ENCODE data around the gene AMOT.
A peak's percentile ranks its signal among the peaks of the same experiment; 100 is the strongest.

AMOT gene

DNA sequence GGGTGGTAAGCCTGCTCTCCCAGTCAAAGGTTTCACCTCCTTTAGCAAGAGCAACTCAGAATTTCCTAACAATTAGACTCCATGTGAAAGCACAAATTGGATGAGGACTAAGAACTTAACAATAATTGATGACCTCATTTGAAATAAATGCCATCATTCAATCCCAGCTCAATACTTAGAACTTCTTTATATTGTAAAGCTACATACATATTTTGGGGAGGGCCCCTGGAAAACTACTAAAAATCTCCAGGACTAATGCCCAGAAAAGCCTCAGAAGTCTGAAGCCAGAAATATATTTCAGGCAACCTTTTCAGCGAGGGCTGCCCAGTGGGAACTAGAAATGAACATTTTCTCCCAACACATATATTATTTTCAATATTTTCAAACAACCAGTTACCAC lies 38.1 kb downstream of the AMOT start:
- no peak overlapping the region for H3K4me3 ChIP-seq
- in situ Hi-C loops (cut with MboI; ENCODE audit: low sequenced_read_pairs): no loop called here
- DNase-seq (ENCODE audit: low spot score in 2 of 2): no peak
- H3K9me3 ChIP-seq: no peaks in the 10 kb centered on the region
- peaks cover 14% of the 10 kb centered on the region for H3K4me1 ChIP-seq
- no peaks in the 10 kb centered on the region for H3K27me3 ChIP-seq (ENCODE audit: low read depth)
- H3K36me3 ChIP-seq (replicated peaks): peaks cover 52% of the 10 kb centered on the region

DNA sequence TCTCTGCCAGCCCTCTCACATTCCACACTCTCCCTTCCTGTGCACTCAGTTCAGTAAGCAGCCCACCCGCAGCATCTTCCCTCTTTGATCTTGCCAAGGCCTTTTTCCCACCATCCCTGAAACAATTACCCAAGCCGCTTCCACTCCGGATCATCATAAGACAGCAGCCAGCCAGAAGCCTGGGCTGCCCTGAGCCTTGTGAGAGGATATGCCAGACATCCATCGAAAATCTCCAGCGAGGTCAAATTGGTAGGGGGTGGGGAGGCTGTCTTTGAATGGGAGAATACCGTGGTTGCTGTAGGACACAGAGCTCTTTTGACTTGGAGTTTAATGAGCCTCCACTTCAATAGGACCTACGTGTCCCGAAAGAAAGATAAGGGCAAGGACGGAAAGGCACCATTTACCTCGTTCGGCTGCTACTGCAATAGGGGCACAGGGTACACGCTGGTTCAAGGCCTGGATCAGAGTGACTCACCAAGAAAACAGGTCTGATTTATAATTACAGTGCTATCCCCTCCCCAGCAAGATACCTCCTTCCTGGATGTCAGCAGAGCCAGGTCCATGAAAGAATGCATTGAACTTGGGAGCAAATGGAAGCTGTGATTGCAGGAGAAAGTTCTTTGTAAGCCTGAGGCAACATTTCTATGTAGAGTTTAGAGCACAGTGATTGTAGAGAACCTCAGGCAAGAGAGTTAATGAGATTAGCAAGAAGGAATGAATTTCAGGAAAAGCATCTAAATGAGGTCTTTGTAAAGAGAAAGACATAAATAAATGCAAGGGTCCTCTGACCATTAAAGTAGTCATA lies 39.5 kb downstream of the AMOT start:
- no peak for DNase-seq (ENCODE audit: low spot score in 2 of 2)
- H3K4me3 ChIP-seq: no peak overlapping the region
- H3K4me1 ChIP-seq: peaks cover 8% of the 10 kb centered on the region; the same call in 1 of the 2 replicates
- H3K36me3 ChIP-seq (replicated peaks): peaks cover 48% of the 10 kb centered on the region
- in situ Hi-C loops (cut with MboI; ENCODE audit: low sequenced_read_pairs): no loop called here
- no peaks in the 10 kb centered on the region for H3K27me3 ChIP-seq (ENCODE audit: low read depth)
- H3K9me3 ChIP-seq: no peaks in the 10 kb centered on the region

DNA sequence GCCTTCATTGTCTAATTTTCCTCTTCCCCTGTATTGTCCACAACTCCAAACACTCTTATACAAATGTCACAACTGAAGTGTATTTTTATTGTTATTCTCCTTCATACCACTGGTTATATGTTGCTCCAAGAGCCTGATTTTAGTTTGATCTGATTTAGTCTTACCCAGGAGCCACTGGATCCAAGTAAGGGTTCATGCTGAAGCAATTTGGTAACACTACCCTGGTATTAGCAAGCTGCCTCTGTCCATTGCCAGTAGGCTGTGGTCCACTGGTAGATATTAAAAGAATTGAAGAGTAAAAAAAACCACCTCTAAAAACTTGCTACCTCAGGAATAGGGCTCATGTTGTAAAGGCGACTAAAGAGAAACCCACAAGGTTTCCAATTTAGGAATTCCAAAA lies 41.2 kb downstream of the AMOT start:
- Histone ChIP-seq H3K4me3 (no peak overlapping the region), H3K36me3 (replicated peaks) (peaks cover 48% of the 10 kb centered on the region), H3K27me3 (ENCODE audit: low read depth) (no peaks in the 10 kb centered on the region), H3K9me3 (no peaks in the 10 kb centered on the region), H3K4me1 (peaks cover 8% of the 10 kb centered on the region; the same call in 1 of the 2 replicates)
- DNase-seq (ENCODE audit: low spot score in 2 of 2): no peak
- in situ Hi-C loops (cut with MboI; ENCODE audit: low sequenced_read_pairs): no loop called here

DNA sequence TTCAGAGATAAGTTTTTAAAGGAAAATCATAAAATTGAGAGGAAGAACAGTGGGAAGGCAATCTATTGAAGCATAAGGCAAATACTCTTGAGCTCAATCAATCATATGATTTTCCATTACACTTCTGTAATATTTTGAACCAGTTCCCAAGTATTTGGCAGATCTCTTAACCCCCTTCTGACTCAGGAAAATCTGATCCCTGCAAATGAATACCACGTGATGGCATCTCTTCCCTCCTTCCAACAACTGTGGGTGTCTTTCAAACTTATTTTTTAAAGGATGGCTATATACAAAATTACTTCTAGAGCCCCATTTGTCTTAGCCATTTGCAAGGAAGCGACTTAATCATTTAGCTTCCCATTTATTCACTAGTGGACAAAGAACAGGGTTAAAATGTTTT lies 41.9 kb downstream of the AMOT start:
- peaks cover 8% of the 10 kb centered on the region; the same call in 1 of the 2 replicates for H3K4me1 ChIP-seq
- DNase-seq (ENCODE audit: low spot score in 2 of 2): no peak
- no peak overlapping the region for H3K4me3 ChIP-seq
- peaks cover 47% of the 10 kb centered on the region for H3K36me3 ChIP-seq (replicated peaks)
- no peaks in the 10 kb centered on the region for H3K27me3 ChIP-seq (ENCODE audit: low read depth)
- H3K9me3 ChIP-seq: no peaks in the 10 kb centered on the region
- in situ Hi-C loops (cut with MboI; ENCODE audit: low sequenced_read_pairs): no loop called here

DNA sequence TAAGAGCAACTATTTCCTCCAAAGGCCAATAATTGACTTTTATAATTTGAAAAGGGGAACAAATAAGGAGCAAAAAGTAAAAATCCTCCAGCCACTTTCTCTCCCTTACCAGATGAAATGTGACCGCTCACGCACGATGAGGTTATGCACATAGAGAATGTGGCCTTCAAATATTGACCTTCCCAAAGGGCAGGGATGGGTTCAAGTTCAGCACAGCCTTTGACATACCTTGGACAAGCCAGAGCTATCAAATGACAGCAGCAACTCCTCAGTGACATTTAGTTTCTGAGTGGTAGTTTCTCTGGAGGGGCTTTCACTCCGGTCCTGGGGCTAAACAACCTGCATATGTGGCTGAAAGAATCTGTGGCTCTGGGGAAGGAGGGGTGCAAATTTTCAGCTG lies 50.7 kb downstream of the AMOT start:
- DNase-seq (ENCODE audit: low spot score in 2 of 2): no peak
- H3K4me3 ChIP-seq: no peak overlapping the region
- H3K27me3 ChIP-seq (ENCODE audit: low read depth): no peaks in the 10 kb centered on the region
- H3K36me3 ChIP-seq (replicated peaks): peaks cover 55% of the 10 kb centered on the region
- in situ Hi-C loops (cut with MboI; ENCODE audit: low sequenced_read_pairs): no loop called here
- H3K4me1 ChIP-seq: no peaks in the 10 kb centered on the region
- no peaks in the 10 kb centered on the region for H3K9me3 ChIP-seq

DNA sequence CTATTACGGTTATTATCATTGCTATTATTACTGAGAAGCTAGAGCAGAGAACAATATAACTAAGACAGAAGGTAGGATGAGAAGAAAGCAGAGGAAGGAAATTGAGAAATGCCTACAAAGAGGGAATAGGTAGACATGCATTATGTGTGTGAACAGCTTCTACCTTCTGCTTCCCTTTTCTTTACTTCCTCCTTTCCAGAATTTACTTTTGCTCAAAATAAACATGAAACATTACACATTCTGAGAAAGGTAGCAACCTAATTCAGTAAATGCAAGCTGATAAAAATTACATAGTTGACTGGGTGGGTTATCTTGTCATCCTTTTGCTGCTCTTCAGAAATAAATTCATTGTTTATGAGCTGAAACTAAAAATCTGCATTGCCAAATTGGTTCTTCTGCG lies 54.6 kb downstream of the AMOT start:
- Histone ChIP-seq H3K27me3 (ENCODE audit: low read depth) (no peaks in the 10 kb centered on the region), H3K4me1 (no peaks in the 10 kb centered on the region), H3K36me3 (replicated peaks) (peaks cover 48% of the 10 kb centered on the region), H3K9me3 (no peaks in the 10 kb centered on the region), H3K4me3 (no peak overlapping the region)
- in situ Hi-C loops (cut with MboI; ENCODE audit: low sequenced_read_pairs): no loop called here
- DNase-seq (ENCODE audit: low spot score in 2 of 2): no peak

DNA sequence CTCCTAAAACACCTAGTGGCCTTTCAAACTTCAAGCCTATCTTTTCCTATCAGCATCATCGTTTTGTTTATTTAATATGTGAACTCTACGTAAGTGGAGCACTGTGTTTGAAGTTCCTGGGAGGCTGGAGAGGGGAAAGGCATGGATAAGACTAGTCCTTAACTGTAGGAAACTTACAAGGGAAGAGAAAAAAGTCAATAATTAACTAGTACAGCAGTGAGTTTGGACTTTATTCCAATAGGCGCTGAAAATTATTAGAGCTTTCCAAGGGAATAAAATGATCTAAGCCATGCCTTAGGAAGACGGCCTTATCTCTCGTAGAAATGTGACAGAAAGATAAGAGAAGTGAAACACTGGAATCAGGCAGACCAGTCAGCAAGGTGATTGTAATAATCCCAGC lies 55.3 kb downstream of the AMOT start:
- Histone ChIP-seq H3K4me3 (no peak overlapping the region), H3K9me3 (no peaks in the 10 kb centered on the region), H3K36me3 (replicated peaks) (peaks cover 50% of the 10 kb centered on the region), H3K4me1 (no peaks in the 10 kb centered on the region), H3K27me3 (ENCODE audit: low read depth) (no peaks in the 10 kb centered on the region)
- DNase-seq (ENCODE audit: low spot score in 2 of 2): no peak
- in situ Hi-C loops (cut with MboI; ENCODE audit: low sequenced_read_pairs): no loop called here

DNA sequence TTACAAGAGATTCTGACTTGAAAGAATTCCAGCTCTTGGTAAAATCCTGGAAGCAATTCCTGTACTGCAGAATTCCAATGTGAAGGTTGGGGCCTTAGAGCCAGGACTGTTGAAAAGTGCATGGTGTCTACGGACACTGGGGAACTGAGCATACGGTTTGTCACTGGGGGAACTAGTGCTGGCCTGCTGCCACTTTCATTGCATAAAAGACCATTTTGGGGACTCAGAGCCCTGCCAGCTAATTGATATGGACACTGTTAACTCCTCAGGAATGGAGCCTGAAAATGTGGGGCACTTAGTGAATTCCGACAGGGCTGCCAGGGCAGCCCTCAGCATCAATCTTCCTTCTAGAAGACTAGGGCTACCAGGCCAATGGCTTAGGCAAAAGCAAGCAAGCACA lies 55.9 kb downstream of the AMOT start:
- peaks cover 55% of the 10 kb centered on the region for H3K36me3 ChIP-seq (replicated peaks)
- H3K9me3 ChIP-seq: no peaks in the 10 kb centered on the region
- H3K4me3 ChIP-seq: no peak overlapping the region
- in situ Hi-C loops (cut with MboI; ENCODE audit: low sequenced_read_pairs): no loop called here
- H3K27me3 ChIP-seq (ENCODE audit: low read depth): no peaks in the 10 kb centered on the region
- no peak for DNase-seq (ENCODE audit: low spot score in 2 of 2)
- no peaks in the 10 kb centered on the region for H3K4me1 ChIP-seq

DNA sequence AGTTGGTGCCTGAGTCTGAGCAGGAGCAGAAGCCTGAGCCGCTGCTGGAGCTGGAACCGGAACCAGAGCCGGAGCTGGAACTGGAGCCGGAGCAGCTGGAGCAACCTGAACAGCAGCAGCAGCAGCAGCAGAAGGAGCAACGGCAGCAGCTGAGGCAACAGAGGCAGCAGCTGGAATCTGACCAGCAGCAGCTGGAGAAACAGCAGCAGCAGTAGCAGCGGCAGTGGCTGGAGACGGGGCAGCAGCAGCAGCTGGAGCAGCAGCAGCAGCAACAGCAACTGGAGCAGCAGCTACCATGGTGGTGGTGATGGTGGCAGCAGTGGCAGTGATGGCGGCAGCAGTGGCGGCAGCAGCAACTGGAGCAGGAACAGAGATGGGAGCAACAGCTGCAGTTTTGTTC lies 61.5 kb downstream of the AMOT start:
- no peak for DNase-seq (ENCODE audit: low spot score in 2 of 2)
- Histone ChIP-seq H3K4me3 (no peak overlapping the region), H3K36me3 (replicated peaks) (peaks cover 56% of the 10 kb centered on the region), H3K4me1 (peaks cover 11% of the 10 kb centered on the region), H3K9me3 (no peaks in the 10 kb centered on the region), H3K27me3 (ENCODE audit: low read depth) (no peaks in the 10 kb centered on the region)
- in situ Hi-C loops (cut with MboI; ENCODE audit: low sequenced_read_pairs): no loop called here

DNA sequence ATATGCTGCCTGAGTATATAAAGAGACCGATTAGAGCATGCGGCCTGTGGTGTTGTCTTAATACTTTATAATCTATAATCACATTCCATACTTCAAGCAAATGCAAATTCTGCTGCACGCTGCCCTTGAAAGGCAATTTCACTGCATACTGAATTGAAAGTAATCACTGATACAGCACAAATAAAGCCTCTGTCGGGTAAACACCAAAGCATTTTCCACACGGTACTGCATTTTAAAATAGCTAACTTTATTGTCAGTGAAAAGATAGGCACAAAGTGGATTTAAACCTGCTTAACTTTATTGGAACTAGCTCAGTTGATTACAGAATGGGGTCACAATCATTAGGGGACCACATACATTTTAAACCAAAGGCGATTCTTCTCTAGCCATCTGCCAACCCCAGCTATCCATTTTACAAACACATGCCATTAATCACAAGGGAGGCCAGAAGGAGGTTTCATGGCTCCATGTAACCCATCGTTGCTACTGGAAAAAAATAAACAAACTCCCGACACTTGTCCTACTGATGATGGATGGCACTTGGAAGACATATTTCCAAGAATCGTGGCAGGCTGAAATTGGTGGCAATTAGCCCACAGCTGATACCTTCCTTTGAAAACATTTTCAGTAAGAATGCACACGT lies 65.9 kb downstream of the AMOT start:
- no peaks in the 10 kb centered on the region for H3K9me3 ChIP-seq
- in situ Hi-C loops (cut with MboI; ENCODE audit: low sequenced_read_pairs): no loop called here
- peaks cover 13% of the 10 kb centered on the region for H3K4me1 ChIP-seq
- H3K4me3 ChIP-seq: no peak overlapping the region
- DNase-seq (ENCODE audit: low spot score in 2 of 2): peak; percentile 17 to 29
- peaks cover 24% of the 10 kb centered on the region for H3K36me3 ChIP-seq (replicated peaks)
- H3K27me3 ChIP-seq (ENCODE audit: low read depth): no peaks in the 10 kb centered on the region

DNA sequence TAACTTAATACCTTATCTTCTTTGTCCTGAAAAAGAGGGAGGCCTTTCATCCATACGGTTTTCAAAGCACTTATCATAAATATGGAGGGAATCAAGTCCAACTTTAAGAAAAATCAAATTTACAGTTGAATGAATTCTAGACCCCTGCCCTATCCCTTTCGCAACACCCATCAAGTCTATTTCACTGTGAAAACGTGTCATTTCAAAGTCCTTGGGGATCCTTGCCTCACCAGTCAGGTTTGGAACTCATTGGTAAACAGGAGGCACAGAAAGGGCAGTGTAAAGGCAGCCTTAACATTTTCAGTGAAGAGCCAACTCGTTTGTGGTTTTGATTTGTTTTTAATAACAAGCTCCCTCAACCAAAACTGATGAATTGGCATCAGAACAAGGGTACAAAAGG lies 66.5 kb downstream of the AMOT start:
- H3K9me3 ChIP-seq: no peaks in the 10 kb centered on the region
- no peak overlapping the region for H3K4me3 ChIP-seq
- in situ Hi-C loops (cut with MboI; ENCODE audit: low sequenced_read_pairs): no loop called here
- H3K27me3 ChIP-seq (ENCODE audit: low read depth): no peaks in the 10 kb centered on the region
- H3K36me3 ChIP-seq (replicated peaks): peaks cover 21% of the 10 kb centered on the region
- no peak for DNase-seq (ENCODE audit: low spot score in 2 of 2)
- H3K4me1 ChIP-seq: peaks cover 13% of the 10 kb centered on the region

DNA sequence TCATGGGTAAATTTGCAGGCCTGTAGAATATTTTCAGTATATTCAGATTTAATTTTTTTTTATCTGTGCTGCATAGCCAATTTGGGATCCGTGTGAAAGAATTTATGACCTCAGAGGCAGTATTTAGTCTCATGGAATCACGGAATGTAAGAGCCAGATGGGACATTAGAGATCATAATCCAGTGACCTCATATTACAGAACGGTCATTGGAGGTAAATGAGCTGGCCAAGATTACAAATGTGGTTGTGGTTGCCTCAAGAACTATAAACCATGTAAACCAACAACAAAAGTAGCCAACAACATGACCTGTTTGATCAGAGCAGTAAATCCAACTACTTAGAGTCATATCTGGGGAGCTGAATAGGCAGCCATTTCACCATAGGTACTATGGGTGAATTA lies 71.6 kb downstream of the AMOT start:
- in situ Hi-C loops (cut with MboI; ENCODE audit: low sequenced_read_pairs): no loop called here
- no peak for DNase-seq (ENCODE audit: low spot score in 2 of 2)

DNA sequence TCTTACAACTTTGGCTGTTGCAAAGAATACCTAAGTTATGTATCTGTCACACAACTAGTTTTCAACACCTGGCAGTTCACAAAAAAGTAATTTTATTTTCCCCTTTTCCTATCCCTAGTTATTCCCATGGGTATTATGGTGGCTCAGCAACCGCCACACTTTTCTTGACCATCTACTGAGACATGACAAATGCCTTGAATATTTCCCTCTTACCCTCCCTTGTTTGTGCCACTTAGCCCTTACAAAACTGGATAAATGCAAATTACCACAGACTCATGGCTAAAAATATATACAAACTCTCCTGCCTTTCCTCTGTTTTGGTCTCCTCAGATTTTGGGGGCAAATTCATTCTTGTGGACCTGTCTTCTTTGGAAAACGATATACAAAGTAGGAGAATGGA lies 72.1 kb downstream of the AMOT start:
- H3K9me3 ChIP-seq: no peaks in the 10 kb centered on the region
- no peaks in the 10 kb centered on the region for H3K36me3 ChIP-seq (replicated peaks)
- H3K27me3 ChIP-seq (ENCODE audit: low read depth): no peaks in the 10 kb centered on the region
- no peaks in the 10 kb centered on the region for H3K4me1 ChIP-seq
- in situ Hi-C loops (cut with MboI; ENCODE audit: low sequenced_read_pairs): no loop called here
- no peak for DNase-seq (ENCODE audit: low spot score in 2 of 2)
- H3K4me3 ChIP-seq: no peak overlapping the region

More for the DNA sequence above, 71.6 kb downstream of the AMOT start:
- no peaks in the 10 kb centered on the region for H3K27me3 ChIP-seq (ENCODE audit: low read depth)
- H3K9me3 ChIP-seq: no peaks in the 10 kb centered on the region
- no peak overlapping the region for H3K4me3 ChIP-seq
- no peaks in the 10 kb centered on the region for H3K36me3 ChIP-seq (replicated peaks)
- H3K4me1 ChIP-seq: peaks cover under 1% of the 10 kb centered on the region

DNA sequence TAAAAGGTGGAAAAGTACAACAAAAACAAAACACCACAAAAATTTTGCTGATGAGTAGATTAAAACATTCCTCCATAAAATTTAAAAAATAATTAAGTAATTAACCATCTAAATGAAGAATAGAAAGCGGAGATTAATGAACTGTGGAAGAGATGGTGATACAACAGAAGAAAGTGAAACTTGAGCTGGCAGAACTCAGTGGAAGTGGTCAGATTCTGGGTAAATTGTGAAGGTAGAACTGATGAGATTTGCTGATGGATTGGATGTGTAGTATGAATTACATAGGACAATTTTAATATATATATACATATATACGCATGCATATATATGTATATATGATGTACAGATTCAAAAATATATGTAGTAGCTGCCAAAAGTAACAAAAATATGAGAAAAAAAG lies 73.9 kb downstream of the AMOT start:
- Histone ChIP-seq H3K4me1 (no peaks in the 10 kb centered on the region), H3K27me3 (ENCODE audit: low read depth) (no peaks in the 10 kb centered on the region), H3K36me3 (replicated peaks) (no peaks in the 10 kb centered on the region), H3K9me3 (no peaks in the 10 kb centered on the region), H3K4me3 (no peak overlapping the region)
- in situ Hi-C loops (cut with MboI; ENCODE audit: low sequenced_read_pairs): no loop called here
- no peak for DNase-seq (ENCODE audit: low spot score in 2 of 2)

Data from HAP-1 (cell line).